BJ (cell line): ENCODE measurements around the gene ARPP21. TPM values are rescaled to one million over a fixed set of nuclear protein-coding genes. Genes with fewer than 3 reads are reported as not detected.

Experiments used
- CTCF ChIA-PET: fragments of 350-600 bp; formaldehyde crosslinking; extraction: SDS; loops from one replicate; lab custom pipeline; 2021; ENCODE audit warnings: antibody characterized with exemption, inconsistent platforms; lab: Yijun Ruan, JAX
- POLR2A ChIA-PET: fragments of 300-600 bp; sonication (Branson Sonifier 250); formaldehyde crosslinking; extraction: SDS; loops from one replicate; lab custom pipeline; 2021; ENCODE audit warnings: antibody characterized with exemption; lab: Charles Lee
- DNase-seq: peaks from one replicate; pipeline ENCODE4 v3.0.0-alpha.2; 2011; ENCODE audit warnings: low read depth
- H3K27me3 ChIP-seq: 2 replicates; pipeline ENCODE4 v1.6.0; 2011; ENCODE audit warnings: low read length; ENCODE audit not compliant: control insufficient read depth, insufficient read depth
- H3K36me3 ChIP-seq: 2 replicates; pipeline ENCODE4 v1.5.1; 2011; ENCODE audit warnings: low read length; ENCODE audit not compliant: control insufficient read depth, insufficient read depth
- H3K4me3 ChIP-seq: 2 replicates; pipeline ENCODE4 v1.5.1; 2011; ENCODE audit warnings: low read depth, mild to moderate bottlenecking, control low read depth, low read length
- polyA plus RNA-seq: library from polyadenylated mRNA; depleted of rRNA; stranded (reverse); fragments of >200 nt; gene quantifications from 2 replicates; pipeline ENCODE4 v1.2.3, GENCODE V29; 2011
- TF ChIP-seq, protein P1 (sequence below): IDR thresholded peaks from 2 replicates; pipeline ENCODE4 v1.5.1; 2011; ENCODE audit warnings: low read depth, mild to moderate bottlenecking, control low read depth, inconsistent platforms, low read length, moderate library complexity; ENCODE audit not compliant: insufficient read depth

The ARPP21 gene
- polyA plus RNA-seq, 1 experiment = not detected

DNA sequence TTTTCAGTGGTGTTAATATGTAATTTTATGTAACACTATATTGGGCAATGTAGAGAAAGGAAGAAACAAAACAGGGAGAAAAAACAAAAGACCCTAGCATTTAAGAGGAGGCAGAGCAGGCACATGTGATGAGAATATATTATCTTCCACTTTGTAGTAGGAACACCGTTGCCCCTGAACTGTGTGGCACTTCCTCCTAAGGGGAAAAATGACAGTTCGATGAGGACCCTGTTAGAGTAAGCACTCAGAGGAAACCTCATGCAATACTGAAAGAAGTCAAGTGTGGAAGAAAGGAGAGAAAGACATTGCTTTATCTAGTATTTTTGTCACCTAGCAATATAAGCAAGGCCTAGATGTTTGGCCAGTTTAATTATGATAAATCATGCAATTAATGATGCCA, 32.2 kb downstream of the ARPP21 start:
- TF ChIP-seq, protein P1, sequence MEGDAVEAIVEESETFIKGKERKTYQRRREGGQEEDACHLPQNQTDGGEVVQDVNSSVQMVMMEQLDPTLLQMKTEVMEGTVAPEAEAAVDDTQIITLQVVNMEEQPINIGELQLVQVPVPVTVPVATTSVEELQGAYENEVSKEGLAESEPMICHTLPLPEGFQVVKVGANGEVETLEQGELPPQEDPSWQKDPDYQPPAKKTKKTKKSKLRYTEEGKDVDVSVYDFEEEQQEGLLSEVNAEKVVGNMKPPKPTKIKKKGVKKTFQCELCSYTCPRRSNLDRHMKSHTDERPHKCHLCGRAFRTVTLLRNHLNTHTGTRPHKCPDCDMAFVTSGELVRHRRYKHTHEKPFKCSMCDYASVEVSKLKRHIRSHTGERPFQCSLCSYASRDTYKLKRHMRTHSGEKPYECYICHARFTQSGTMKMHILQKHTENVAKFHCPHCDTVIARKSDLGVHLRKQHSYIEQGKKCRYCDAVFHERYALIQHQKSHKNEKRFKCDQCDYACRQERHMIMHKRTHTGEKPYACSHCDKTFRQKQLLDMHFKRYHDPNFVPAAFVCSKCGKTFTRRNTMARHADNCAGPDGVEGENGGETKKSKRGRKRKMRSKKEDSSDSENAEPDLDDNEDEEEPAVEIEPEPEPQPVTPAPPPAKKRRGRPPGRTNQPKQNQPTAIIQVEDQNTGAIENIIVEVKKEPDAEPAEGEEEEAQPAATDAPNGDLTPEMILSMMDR = no peak
- no peaks in the 10 kb centered on the region for H3K36me3 ChIP-seq
- ChIA-PET CTCF (no interaction called here), POLR2A (no interaction called here)
- H3K27me3 ChIP-seq = no peaks in the 10 kb centered on the region
- no peak overlapping the region for H3K4me3 ChIP-seq
- no peak for DNase-seq

DNA sequence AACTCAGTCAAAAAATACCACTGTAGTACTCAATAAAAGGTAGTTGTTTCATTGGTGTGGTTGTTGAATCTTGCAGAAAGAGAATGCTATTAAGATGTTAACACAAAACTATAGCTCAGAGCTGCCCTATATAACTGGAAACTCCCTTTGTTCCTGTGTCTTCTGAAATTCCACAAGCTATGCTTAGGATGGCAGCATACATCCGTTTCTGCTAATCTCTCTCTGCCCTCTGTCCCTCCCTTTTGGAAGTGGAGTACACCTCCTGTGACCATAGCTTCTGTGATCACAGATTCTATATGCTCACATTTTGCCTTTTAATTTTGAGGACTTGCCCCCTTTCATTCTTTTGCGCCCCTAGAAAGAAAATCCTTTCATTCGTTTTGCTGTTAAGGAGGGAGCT, 33.7 kb downstream of the ARPP21 start:
- ChIA-PET CTCF (no interaction called here), POLR2A (no interaction called here)
- H3K36me3 ChIP-seq = no peaks in the 10 kb centered on the region
- DNase-seq = no peak
- TF ChIP-seq, protein P1 = no peak
- no peak overlapping the region for H3K4me3 ChIP-seq
- H3K27me3 ChIP-seq = no peaks in the 10 kb centered on the region

DNA sequence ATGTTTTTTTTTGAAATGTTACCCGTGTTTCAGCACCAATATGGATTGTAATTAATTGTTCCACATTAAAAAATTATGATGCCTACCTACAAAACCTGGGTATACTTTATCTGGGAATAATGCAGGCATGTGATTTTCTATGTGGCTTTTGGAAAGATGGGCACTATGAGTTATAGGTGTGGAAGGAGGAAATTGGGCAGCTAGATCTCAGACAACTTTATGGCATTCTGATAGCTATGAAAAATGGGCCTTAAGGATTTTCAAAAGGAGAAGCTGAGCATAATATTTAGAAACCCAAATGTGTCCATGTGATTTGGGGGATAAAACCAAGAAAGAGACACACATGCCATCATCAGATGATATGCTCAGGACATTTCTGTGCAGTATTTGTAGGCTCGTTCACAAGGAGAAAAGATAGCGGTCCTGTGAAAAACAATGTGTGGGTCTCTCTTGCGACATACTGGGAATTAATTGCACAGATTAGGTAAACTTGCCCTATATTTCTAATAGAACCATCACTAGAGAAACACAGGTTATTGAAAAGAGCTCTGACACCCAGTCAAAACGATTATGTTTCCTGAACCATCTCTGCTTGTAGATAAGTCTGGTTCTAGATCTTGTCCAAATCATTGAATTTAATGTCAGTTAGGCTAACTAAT, 35.3 kb downstream of the ARPP21 start:
- ChIA-PET POLR2A (no interaction called here), CTCF (interaction anchor here (0.9 kb wide), 1 partner anchor 14 kb away, joined by 3 read pairs; no protein-coding TSS in a partner anchor)
- Histone ChIP-seq H3K36me3 (no peaks in the 10 kb centered on the region), H3K4me3 (no peak overlapping the region), H3K27me3 (no peaks in the 10 kb centered on the region)
- TF ChIP-seq, protein P1 = no peak
- no peak for DNase-seq

DNA sequence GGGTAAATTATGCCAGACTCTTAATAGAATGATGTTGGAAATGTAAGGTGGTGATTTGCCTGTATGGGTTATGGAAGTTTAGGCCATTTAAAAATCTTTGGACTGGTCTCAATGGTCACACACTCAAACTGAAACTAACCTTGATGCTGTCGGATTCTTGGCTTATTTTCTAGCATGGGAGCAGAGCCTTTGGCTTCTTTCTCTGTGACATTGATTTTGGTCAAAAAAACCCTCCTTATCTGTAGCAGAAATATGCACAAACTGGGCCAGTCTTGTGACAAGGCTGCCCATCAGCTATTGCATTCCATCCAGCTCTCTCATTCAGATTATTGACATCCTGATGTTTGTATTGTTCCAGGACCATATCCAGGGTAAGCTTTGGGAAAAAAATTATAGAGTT, 35.9 kb downstream of the ARPP21 start:
- Histone ChIP-seq H3K27me3 (no peaks in the 10 kb centered on the region), H3K36me3 (no peaks in the 10 kb centered on the region), H3K4me3 (no peak overlapping the region)
- DNase-seq = no peak
- POLR2A ChIA-PET = no interaction called here
- CTCF ChIA-PET = interaction anchor here (0.9 kb wide), 1 partner anchor 14 kb away, joined by 3 read pairs; no protein-coding TSS in a partner anchor
- TF ChIP-seq, protein P1 = no peak

DNA sequence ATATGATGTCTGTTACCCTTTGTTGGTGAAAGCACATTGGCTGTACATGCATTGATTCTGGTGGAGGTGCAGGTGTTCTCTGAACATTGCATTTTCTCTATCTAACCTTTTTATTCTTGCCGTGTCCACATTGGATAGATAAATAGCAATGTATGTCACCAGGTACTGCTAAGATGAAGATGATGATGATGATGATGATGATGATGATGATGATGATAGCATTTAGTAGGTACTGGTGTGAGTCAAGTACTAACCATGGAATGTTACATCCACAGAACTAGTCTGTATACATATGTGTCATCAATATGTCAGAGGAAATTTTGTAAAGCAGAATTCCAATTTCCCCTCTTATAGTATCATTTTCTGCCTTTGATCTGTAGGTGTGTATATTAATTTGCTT, 36.3 kb downstream of the ARPP21 start:
- TF ChIP-seq, protein P1 = no peak
- no peaks in the 10 kb centered on the region for H3K36me3 ChIP-seq
- ChIA-PET CTCF (interaction anchor here (0.9 kb wide), 1 partner anchor 15 kb away, joined by 3 read pairs; no protein-coding TSS in a partner anchor), POLR2A (no interaction called here)
- no peak overlapping the region for H3K4me3 ChIP-seq
- no peak for DNase-seq
- H3K27me3 ChIP-seq = no peaks in the 10 kb centered on the region
